Measurements from ENCODE around the gene RCBTB2.
A peak's percentile ranks its signal among the peaks of the same experiment; 100 is the strongest.

RCBTB2 gene

DNA sequence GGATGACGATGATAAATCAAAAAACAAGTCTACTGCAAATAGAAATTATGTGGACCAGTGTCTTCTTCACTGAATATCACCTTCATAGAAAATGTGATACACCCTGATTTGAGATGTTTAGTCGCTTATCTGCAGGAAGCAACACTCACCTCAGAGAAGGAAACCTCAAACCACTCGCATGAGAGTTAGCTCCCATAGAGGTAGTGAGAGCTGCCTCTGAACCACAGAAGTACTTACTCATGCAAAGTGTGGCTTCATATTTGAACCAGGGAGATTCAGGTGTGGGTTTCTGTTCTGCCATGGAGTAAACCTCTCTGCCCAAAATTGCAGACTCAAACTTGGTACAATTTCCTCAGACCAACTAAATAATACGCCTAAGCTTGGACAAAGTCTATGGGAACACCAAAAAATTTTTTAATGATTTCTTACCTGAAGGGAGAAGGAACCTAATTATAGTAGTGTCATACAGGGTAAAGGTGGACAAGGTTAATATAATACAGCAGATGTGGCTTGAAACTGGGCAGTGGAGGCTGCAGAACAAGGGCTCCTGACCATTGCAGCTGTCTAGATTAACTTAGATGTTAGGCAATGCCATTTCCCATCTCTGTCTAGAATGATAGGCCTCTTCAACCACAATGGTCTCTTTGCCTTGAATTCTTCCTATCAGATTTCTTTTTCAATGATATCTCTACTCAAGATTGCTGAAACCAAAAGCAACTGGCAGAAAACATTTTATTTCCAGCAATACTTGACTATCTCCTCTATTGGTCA lies 29.6 kb upstream of the RCBTB2 start:
- H3K4me3 ChIP-seq (ENCODE audit: low read depth, low read length) = no peak overlapping the region
- TF ChIP-seq, protein P1, sequence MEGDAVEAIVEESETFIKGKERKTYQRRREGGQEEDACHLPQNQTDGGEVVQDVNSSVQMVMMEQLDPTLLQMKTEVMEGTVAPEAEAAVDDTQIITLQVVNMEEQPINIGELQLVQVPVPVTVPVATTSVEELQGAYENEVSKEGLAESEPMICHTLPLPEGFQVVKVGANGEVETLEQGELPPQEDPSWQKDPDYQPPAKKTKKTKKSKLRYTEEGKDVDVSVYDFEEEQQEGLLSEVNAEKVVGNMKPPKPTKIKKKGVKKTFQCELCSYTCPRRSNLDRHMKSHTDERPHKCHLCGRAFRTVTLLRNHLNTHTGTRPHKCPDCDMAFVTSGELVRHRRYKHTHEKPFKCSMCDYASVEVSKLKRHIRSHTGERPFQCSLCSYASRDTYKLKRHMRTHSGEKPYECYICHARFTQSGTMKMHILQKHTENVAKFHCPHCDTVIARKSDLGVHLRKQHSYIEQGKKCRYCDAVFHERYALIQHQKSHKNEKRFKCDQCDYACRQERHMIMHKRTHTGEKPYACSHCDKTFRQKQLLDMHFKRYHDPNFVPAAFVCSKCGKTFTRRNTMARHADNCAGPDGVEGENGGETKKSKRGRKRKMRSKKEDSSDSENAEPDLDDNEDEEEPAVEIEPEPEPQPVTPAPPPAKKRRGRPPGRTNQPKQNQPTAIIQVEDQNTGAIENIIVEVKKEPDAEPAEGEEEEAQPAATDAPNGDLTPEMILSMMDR (IDR thresholded peaks at IDR 0.05; ENCODE audit: low read depth, low read length, missing control alignments) = no peak
- DNase-seq (ENCODE audit: low read depth) = peak; percentile 99

DNA sequence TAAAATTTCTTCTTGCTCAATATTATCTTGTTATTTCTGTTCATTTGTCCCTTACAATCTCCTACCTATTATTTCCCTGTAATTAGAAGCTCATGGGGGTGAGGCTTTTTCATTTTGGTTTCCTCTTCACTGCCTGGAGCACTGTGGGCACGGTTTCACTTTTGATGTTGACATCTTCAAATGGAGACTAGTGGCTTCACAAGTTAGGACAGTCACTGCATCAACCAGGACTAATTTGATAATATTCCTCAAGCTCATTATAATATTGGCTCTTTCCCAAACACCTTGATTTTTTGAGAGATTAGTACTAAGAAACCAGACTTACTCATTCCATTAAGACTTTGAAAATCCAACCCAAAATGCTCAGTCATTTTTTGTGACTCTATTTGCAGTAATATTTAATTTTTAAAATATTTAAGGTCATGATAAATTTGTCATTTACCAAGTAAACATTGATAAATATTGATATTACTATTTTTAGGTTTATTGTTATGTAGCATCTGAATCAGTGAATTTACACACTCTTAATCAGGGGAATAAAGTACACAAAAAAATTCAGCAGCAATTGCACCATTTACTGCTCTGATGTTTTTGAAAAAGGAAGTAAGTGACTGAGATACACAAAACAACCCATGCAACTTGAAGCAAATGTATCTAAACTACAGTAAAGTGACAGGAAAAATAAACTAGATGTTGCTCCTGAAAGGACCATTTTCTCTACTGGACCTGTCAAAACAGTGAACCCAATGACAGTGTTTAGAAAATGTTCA lies 28.8 kb upstream of the RCBTB2 start:
- TF ChIP-seq, protein P1 (IDR thresholded peaks at IDR 0.05; ENCODE audit: low read depth, low read length, missing control alignments) = no peak
- DNase-seq (ENCODE audit: low read depth) = peak; percentile 62
- H3K4me3 ChIP-seq (ENCODE audit: low read depth, low read length) = no peak overlapping the region

DNA sequence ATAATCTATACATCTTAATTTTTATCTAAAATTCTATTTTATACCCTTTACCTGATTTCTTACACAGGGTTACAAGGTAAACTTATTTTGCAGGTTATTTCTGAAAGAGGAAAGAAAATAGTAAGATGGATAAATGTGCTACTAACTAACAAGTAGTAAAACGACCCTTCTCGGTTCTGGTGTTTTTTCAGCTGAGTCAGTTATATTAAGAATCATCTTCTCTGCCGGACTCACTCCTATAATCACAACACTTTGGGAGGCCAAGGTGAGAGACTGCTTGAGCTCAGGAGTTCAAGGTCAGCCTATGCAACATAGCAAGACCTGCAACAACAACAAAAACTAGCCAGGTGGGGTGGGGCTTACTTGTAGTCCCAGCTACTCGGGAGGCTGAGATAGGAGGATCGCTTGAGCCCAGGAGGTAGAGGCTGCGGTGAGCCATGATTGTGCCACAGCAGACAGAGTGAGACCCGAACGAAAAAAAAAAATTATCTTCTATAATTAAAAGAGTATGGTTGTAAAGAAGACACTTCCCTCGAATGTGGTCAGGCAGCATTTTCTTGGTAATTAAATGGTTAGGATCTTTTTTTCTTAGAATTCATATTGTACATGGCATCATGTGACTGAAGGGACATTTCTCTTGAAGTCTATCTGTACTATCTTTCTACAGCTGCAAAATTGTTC lies 27.9 kb upstream of the RCBTB2 start:
- H3K4me3 ChIP-seq (ENCODE audit: low read depth, low read length) = no peak overlapping the region
- DNase-seq (ENCODE audit: low read depth) = no peak
- TF ChIP-seq, protein P1 (IDR thresholded peaks at IDR 0.05; ENCODE audit: low read depth, low read length, missing control alignments) = no peak

DNA sequence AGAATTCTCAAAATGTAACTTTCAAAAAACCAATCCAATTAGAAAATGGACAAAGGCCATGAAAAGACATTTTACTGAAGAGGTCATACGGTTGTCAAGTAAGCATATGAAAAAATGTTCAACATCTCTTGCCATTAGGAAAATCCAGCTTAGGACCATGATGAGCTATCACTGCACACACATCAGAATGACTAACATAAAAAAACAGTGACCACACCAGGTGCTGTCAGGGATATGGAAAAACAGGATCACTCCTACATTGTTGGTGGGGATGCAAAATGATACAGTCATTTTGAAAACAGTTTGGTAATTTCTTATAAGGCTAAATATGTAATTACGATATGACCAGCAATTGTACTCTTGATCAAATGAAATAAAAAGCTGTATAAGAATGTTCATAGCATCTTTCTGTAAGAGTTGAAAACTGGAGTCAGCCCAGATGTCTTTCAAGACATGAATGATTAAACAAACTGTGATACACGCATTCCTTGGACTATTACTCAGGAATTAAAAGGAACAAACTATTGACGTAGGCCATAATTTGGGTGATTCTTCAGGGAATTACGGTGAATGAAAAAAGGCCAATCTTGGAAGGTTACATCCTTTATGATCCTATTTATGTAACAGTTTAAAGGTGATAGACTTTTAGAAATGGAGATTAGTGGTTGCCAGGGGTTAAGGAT lies 26.9 kb upstream of the RCBTB2 start:
- H3K4me3 ChIP-seq (ENCODE audit: low read depth, low read length) = no peak overlapping the region
- TF ChIP-seq, protein P1 (IDR thresholded peaks at IDR 0.05; ENCODE audit: low read depth, low read length, missing control alignments) = no peak
- no peak for DNase-seq (ENCODE audit: low read depth)

DNA sequence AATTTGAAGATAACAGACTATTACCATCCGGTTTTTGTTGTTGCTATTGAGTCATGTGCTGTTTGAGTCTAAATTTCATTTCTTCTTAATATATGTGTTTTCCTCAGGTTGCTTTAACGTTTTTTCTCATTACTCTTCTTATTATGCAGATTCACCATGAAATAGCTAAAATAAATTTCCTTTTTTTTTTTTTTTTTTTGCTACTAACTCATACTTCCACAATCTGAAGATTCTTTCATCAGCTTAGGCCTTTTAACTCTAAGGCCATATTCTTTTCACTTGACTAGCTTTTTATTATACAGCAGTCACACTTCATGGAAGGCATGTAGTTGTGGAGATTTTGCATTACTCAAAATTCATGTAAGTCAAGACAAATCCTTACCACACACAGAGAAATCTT lies 23.9 kb upstream of the RCBTB2 start:
- no peak for DNase-seq (ENCODE audit: low read depth)
- no peak overlapping the region for H3K4me3 ChIP-seq (ENCODE audit: low read depth, low read length)
- TF ChIP-seq, protein P1 (IDR thresholded peaks at IDR 0.05; ENCODE audit: low read depth, low read length, missing control alignments) = no peak

DNA sequence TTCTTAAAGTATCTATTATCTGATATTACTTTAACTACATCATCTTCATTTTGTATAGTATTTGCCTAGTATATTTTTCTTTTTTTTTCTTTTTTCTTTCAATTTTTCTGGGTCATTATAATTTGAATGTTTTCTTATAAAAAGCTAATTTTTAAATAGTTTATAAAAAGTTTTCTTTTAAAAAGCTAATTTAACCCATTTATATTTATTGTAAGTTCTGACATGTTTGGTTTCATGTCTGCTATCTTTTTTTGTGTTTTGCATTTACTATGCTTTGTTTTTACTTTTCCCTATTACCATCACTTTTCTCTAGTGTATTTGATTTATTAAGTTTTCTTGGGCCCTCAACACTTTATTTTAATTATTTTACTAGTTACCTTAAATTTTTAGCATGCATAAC lies 22.6 kb upstream of the RCBTB2 start:
- TF ChIP-seq, protein P1 (IDR thresholded peaks at IDR 0.05; ENCODE audit: low read depth, low read length, missing control alignments) = no peak
- no peak for DNase-seq (ENCODE audit: low read depth)
- H3K4me3 ChIP-seq (ENCODE audit: low read depth, low read length) = no peak overlapping the region

Data from GM12864 (cell line).